ENCODE data around the gene TFF1.

TFF1 gene

DNA sequence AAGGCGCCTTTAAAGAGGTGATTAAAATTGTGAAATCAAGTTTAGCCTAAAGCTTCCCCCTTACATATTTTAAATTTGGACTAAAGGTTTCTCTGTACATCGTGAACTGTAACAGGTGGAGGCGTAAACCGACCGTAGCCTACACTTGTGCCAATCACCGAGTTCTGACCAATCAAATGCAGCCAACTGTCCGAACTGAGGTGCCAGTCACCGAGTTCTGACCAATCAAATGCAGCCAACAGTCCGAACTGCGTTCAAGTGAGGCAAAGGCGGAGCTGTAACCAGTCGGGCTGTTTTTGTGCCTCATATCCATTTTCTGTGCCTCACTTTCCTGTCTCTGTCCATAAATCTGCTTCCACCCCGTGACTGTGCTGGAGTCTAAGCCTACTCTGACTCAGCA lies 7.4 kb downstream of the TFF1 start:
- TF ChIP-seq, protein P1, sequence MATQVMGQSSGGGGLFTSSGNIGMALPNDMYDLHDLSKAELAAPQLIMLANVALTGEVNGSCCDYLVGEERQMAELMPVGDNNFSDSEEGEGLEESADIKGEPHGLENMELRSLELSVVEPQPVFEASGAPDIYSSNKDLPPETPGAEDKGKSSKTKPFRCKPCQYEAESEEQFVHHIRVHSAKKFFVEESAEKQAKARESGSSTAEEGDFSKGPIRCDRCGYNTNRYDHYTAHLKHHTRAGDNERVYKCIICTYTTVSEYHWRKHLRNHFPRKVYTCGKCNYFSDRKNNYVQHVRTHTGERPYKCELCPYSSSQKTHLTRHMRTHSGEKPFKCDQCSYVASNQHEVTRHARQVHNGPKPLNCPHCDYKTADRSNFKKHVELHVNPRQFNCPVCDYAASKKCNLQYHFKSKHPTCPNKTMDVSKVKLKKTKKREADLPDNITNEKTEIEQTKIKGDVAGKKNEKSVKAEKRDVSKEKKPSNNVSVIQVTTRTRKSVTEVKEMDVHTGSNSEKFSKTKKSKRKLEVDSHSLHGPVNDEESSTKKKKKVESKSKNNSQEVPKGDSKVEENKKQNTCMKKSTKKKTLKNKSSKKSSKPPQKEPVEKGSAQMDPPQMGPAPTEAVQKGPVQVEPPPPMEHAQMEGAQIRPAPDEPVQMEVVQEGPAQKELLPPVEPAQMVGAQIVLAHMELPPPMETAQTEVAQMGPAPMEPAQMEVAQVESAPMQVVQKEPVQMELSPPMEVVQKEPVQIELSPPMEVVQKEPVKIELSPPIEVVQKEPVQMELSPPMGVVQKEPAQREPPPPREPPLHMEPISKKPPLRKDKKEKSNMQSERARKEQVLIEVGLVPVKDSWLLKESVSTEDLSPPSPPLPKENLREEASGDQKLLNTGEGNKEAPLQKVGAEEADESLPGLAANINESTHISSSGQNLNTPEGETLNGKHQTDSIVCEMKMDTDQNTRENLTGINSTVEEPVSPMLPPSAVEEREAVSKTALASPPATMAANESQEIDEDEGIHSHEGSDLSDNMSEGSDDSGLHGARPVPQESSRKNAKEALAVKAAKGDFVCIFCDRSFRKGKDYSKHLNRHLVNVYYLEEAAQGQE (IDR thresholded peaks at IDR 0.05; ENCODE audit: insufficient replicate concordance, low read depth), result no peak
- TF ChIP-seq, protein P2, sequence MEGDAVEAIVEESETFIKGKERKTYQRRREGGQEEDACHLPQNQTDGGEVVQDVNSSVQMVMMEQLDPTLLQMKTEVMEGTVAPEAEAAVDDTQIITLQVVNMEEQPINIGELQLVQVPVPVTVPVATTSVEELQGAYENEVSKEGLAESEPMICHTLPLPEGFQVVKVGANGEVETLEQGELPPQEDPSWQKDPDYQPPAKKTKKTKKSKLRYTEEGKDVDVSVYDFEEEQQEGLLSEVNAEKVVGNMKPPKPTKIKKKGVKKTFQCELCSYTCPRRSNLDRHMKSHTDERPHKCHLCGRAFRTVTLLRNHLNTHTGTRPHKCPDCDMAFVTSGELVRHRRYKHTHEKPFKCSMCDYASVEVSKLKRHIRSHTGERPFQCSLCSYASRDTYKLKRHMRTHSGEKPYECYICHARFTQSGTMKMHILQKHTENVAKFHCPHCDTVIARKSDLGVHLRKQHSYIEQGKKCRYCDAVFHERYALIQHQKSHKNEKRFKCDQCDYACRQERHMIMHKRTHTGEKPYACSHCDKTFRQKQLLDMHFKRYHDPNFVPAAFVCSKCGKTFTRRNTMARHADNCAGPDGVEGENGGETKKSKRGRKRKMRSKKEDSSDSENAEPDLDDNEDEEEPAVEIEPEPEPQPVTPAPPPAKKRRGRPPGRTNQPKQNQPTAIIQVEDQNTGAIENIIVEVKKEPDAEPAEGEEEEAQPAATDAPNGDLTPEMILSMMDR (IDR thresholded peaks at IDR 0.05; ENCODE audit: insufficient read depth, low read length), result no peak
- TF ChIP-seq SPI1 (IDR thresholded peaks at IDR 0.05; ENCODE audit: borderline replicate concordance, low read depth) (no peak), GABPA (IDR thresholded peaks at IDR 0.05; ENCODE audit: low read depth) (no peak), POLR2AphosphoS5 (IDR thresholded peaks at IDR 0.05; ENCODE audit: low read depth) (no peak)
- Histone ChIP-seq H3K27me3 (ENCODE audit: insufficient read depth, poor library complexity, severe bottlenecking) (no peaks in the 10 kb centered on the region), H3K27ac (replicated peaks) (no peak overlapping the region), H3K4me3 (replicated peaks; ENCODE audit: insufficient read depth, low read length) (no peak overlapping the region)
- DNase-seq (ENCODE audit: low read depth in 1 of 2, low spot score in 1 of 2), result no peak

- DNase-seq (ENCODE audit: low read depth in 1 of 2, low spot score in 1 of 2), result no peak
- Histone ChIP-seq H3K27me3 (ENCODE audit: insufficient read depth, poor library complexity, severe bottlenecking) (no peaks in the 10 kb centered on the region), H3K4me3 (replicated peaks; ENCODE audit: insufficient read depth, low read length) (no peak overlapping the region), H3K27ac (replicated peaks) (no peak overlapping the region)
- TF ChIP-seq POLR2AphosphoS5 (IDR thresholded peaks at IDR 0.05; ENCODE audit: low read depth), result no peak
- TF ChIP-seq, protein P2 (IDR thresholded peaks at IDR 0.05; ENCODE audit: insufficient read depth, low read length), result no peak
- TF ChIP-seq, protein P1 (IDR thresholded peaks at IDR 0.05; ENCODE audit: insufficient replicate concordance, low read depth), result no peak
- no peak for TF ChIP-seq GABPA (IDR thresholded peaks at IDR 0.05; ENCODE audit: low read depth)
- TF ChIP-seq SPI1 (IDR thresholded peaks at IDR 0.05; ENCODE audit: borderline replicate concordance, low read depth), result no peak
Observed at GRCh38 chr21:42358261-42358660, 8.1 kb downstream of the TFF1 start.

GRCh38 chr21:42357307-42357706 lies 9.0 kb downstream of the TFF1 start:
- no peaks in the 10 kb centered on the region for H3K27me3 ChIP-seq (ENCODE audit: insufficient read depth, poor library complexity, severe bottlenecking)
- DNase-seq (ENCODE audit: low read depth in 1 of 2, low spot score in 1 of 2), result no peak
- no peak overlapping the region for H3K4me3 ChIP-seq (replicated peaks; ENCODE audit: insufficient read depth, low read length)
- H3K27ac ChIP-seq (replicated peaks), result no peak overlapping the region
- no peak for TF ChIP-seq GABPA (IDR thresholded peaks at IDR 0.05; ENCODE audit: low read depth)
- TF ChIP-seq, protein P2 (IDR thresholded peaks at IDR 0.05; ENCODE audit: insufficient read depth, low read length), result no peak
- TF ChIP-seq, protein P1 (IDR thresholded peaks at IDR 0.05; ENCODE audit: insufficient replicate concordance, low read depth), result no peak

Measured in HL-60 (cell line).